Fibroblast of peridontal ligament (primary cell): ENCODE results near the gene PTTG1IP2.
A peak's percentile ranks its signal among the peaks of the same experiment; 100 is the strongest.

Experiments
- DNase-seq: peaks from one replicate; pipeline ENCODE4 v3.0.0-alpha.2; 2010; ENCODE audit errors: extremely low read depth

PTTG1IP2 gene

DNA sequence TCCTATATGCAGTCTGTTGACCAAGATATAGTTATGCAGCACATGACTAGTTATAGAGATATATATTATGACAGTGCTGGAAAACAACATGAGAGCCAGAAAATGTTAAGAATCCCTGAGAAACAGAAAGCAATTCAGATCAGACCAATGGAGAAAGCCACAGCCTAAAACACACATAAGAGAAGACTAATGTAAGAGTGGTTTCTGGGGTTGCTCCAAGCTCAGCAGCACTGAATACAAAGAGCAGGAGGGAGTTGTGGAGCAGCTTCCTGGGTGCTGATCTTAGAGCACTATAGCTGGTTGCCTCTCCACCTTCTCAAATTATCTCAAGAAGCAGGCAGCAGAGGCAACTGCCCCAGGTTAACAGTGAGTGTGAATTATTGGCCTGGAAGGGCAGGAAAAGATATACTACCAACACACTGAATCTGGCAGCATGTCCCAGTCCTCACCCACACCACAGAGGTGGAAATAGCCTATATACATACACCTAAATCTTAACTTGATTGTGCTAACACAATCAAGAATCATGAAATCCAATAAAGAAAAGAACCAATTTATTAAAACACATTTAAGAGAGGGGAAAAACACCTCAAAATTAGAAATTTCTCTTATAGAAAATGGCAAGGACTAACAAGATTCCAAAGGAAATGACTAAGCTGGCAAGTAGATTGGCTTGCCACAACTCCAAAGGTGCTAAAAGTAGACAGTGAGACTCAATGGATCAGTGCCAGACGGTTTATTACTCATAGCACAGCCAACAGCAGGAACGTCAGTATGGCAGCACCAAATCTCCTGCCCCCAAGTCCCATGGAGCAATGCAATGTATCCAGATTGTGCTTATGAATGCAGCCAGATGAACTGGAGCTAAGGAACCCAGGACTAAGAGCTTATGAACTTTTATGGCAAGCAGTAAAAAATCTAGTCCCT lies 5.1 kb downstream of the PTTG1IP2 start:
- DNase-seq: peak; percentile 18

DNA sequence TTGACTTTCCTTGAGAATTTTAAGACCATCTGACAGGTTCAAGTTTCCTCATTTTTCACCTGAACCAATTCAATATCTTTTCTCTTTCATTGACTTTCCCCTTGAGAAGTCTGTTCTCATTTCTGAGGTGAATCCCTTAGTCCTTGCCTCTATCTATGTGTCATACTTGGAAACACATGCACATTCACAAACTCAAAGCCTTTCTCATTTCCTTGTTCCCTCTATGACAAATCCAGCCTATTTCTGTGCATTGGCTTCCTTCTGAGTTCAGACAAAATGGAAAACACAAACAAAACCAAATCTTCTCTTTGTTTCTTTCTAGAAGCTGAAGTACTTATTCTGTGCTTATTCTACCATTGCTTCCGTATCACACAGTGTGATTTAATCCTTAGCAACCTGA lies 13.8 kb downstream of the PTTG1IP2 start:
- no peak for DNase-seq

DNA sequence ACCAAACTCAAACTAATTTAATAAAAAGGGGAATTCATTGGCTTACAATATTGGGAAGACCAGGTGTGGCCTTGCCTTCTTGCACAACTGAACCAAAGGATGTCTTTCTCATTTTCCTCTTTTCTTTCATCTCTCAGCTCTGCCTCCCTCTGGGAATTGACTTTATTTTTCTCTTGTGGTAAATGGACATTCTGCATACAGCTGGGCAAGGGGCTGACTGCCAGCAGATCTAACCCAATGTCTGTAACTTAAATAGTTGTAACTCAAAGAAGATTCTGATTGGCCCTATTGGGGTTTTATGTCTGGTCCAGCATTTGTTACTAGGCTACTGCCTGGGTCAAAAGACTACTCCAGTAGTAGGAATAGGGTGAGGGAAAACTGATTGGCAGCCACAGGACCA lies 15.3 kb downstream of the PTTG1IP2 start:
- peak; percentile 56 for DNase-seq

DNA sequence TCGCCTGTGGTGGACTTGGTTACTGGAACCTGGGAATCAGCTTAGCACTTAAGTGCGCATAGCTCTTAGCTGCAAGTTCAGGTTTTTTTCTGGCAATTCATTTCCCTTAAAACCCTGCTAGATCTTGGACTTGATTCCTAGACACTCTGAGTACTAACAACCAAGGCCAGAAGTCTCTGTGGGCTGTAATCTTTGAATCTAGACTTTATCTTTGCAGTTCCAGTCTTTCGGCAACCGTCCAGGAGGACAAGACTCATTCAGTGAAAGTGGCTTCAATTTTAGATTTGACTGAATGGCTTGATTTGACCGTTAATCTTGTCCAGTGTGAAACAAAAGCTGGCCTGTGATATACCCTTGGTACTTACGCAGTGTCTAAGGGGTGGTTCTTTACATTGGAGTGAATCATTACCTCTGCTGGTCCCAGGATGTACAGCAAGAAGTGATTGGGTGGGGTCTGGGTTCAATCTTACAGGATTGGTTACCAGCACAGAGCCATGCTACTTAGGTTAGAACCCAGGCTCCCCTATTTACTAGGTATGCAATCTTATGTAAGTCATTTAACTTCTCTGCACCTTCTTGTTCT lies 16.4 kb downstream of the PTTG1IP2 start:
- no peak for DNase-seq

DNA sequence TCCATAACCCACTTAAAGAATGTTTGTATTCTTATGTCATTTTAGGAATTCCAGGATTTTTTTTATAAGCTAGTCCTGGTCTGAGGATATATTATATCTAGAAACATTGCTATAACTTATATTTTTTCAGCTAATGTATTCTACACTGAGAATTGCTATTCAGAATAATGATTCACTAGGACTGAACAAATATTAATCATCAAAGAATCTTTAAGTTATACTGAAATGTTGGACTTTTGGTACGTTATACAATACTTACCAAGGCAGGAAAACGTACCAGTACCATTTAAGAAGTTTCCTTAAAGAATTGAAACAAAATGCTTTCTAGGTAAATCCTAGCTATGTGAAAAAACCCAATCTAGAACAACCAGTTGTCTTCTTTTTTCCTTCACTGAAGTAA lies 18.4 kb downstream of the PTTG1IP2 start:
- DNase-seq: no peak

DNA sequence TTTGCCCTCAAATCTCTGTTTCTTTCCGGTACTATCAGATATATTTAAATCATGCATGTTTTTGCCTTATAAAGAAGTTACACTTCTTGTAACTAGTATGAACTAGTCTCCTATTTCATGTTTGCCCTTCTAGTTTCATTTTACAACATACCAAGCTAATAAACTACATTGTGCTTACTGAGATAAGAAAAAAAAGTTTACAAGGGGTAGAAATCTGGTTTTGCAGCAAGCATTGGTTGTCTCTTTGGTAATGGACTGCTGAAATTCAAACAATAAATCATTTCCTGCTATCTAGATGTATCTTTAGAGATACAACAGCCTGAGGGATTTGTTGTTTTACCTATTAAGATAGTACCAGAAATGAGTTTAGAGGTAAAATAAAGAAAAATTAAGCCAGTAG lies 18.8 kb downstream of the PTTG1IP2 start:
- no peak for DNase-seq

DNA sequence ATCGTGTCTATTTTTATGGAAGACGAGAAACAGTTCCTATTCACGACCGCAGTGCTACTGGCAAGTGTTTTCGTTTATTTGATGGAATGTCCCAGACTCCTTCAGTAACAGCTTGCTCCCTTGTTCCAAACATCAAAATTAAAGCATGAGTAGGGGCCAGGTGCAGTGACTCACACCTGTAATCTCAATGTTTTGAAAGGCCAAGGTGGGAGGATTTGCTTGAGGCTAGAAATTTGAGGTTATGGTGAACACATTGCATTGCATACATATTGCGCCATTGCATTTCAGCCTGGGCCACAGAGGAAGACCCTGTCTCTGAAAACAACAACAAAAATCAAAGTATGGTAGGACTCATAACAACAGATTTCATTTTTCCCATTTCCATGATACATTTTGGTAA lies 22.8 kb downstream of the PTTG1IP2 start:
- no peak for DNase-seq

DNA sequence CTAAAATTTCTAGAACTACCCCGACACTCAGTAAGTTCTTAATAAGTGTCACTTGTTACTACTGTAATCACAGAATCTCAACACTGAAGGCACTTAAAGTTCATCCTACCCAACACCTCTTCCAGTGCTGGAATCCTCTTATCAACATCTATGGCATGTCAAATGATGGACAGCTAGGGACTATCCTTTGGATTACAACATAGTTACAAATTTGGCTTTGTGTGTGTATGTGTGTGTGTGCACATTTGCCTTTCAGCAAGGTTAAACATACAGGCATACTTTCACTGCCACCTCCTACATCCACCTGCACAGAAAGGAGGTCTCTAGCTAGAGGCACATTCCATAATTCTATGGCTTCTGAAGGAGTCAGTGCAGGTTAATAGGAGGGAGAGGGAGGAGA lies 25.8 kb downstream of the PTTG1IP2 start:
- no peak for DNase-seq

DNA sequence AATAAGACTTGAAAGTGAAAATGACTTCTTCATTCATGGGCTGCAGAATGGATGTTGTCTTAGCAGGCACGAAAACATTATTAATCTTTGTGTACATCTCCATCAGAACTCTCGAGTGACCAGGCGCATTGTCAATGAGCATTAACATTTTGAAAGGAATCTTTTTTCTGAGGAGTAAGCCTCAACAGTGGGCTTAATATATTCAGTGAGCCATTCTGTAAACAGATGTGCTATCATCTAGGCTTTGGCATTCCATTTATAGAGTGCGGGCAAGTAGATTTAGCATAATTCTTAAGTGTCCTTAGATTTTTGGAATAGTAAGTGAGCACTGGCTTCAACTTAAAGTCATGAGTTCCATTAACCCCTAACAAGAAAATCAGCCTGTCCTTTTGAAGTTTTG lies 33.1 kb downstream of the PTTG1IP2 start:
- DNase-seq: no peak

DNA sequence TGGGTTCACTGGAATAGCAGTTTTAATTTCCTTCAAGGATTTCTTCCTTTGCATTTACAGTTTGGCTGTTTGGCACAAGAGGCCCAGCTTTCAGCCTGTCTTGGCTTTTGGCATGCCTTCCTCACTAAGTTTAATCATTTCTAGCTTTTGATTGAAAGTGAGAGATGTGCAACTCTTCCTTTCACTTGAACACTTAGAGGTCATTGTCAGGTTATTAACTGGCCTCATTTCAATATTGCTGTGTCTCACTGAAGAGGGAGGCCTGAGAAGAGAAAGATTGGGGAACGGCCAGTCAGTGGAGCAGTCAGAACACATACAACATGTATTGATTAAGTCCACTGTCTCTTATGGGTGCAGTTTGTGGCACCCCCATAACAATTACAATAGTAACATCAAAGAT lies 33.9 kb downstream of the PTTG1IP2 start:
- no peak for DNase-seq

DNA sequence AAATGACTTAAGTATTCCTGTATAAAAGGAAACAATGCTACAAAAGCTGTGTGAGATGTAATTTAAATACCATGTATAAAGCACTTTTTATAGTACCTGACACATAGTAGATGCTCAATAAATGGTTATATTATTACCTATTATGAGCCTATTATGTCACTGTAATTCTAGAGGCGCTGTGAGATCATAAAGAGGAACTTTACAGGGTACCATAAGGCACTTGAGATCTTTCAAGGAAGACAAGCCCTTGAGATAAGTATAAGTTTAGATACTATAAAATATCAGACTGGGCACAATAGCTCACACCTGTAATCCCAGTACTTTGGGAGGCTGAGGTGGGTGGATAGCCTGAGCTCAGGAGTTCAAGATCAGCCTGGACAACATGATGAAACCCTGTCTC lies 38.3 kb downstream of the PTTG1IP2 start:
- DNase-seq: no peak

DNA sequence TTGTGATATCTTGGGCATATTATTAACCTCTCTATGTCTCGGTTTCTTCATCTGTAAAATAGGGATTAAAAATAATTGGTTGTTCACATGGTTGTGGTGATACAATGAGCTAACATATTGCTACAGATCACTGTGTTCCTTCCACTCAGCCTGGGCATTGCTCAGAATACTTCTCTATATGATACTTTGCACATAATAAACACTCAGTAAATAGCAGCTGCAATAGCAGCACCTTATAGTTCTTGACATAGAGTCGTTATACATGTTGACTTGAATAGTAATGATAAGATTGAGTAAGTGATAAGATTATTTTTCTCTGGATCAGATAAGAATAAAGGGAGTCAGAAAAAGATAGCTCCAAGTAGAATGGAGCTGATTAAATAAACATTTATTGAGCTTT lies 42.3 kb downstream of the PTTG1IP2 start:
- no peak for DNase-seq

DNA sequence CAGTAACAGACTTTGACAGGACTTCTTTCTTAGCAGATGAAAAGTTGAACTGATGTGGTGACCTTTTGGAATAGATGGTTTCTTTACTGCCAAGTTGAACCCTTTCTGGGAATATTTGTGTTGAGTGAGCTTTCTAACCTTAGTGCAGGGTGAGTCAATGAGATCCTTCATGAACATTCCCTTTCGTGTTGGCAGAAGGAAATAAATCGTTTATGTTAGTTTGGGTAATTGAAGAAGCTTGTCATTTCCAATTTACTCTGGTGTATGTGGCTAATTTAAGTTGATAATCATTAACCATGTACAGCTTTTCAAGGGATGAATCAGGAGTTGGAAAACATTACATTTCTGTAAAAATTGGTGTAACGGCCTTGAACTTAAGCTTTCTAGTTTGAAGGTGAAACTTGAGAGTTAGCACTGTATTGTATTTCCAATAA lies 43.4 kb downstream of the PTTG1IP2 start:
- DNase-seq: peak; percentile 55

DNA sequence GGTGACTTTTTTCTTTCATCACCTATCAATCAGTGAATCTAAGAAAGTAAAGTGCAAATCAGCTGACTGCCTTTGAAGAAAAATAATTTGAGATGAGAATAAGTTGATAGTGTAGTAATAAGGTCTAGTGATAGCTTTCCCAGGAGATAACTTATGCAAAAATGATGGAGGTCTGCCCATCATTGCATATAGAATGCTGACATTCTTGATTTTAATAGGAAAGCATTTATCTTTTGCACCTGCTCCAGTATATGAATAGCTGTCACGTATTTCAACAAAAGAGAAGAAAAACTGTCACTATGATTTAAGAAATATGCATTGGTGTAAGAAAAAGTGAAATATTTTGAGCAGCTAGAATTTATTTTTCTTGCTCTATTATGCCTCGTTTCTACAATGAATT lies 46.8 kb downstream of the PTTG1IP2 start:
- DNase-seq: no peak

DNA sequence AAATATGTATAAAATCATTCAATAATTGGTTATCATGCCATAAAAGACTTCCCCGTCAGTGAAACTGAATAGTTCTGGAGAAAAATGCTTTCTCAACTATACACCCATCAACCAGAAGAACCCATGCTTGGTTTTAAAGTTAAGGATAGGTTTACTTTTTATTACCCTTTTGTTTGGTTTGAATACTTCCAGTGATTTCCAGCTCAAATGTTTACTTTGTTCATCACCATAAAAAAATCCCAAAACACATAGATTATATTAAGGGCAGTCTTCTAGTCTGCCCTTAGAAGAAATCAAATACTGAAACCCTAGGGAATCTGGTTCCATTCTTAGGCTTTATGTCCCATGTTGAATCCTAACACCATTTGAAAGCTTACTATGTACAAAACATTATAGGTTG lies 49.2 kb downstream of the PTTG1IP2 start:
- no peak for DNase-seq

DNA sequence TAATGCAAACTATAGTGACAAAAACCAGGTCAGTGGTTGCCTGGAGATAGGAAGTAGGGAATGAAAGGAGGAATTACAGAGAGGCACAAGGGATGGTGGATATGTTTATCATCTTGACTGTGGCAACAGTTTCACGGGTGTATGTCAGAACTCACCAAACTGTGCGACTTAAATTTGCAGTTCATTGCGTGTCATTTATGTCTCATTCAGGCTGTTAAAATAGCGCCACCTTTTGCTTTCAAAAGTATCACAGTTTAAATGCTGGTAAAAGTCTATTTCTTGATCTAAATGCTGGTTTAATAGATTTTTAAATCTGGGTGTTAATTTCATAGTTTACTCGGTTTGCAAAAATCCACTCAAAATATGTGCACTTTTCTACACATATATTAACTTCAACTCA lies 51.0 kb downstream of the PTTG1IP2 start:
- no peak for DNase-seq

DNA sequence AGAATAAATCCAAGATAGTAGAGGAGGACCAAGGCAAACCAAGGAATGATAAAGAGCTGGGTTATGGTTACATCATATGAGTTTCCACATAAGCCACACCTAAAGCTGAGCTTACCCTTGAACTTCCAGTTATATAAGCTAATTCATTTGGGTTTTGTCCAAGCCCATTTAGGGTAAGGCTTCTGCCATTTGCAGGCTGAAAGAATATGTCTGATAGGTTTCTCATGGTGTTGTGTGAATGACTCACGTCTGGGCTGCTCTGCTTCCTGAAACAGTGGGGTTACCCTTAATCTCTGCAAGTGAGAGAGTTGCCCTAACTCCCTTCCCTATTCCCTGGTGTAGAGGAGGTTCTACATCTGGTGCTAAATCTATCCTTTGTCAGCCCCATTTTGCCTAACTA lies 60.8 kb downstream of the PTTG1IP2 start:
- peak; percentile 15 for DNase-seq

DNA sequence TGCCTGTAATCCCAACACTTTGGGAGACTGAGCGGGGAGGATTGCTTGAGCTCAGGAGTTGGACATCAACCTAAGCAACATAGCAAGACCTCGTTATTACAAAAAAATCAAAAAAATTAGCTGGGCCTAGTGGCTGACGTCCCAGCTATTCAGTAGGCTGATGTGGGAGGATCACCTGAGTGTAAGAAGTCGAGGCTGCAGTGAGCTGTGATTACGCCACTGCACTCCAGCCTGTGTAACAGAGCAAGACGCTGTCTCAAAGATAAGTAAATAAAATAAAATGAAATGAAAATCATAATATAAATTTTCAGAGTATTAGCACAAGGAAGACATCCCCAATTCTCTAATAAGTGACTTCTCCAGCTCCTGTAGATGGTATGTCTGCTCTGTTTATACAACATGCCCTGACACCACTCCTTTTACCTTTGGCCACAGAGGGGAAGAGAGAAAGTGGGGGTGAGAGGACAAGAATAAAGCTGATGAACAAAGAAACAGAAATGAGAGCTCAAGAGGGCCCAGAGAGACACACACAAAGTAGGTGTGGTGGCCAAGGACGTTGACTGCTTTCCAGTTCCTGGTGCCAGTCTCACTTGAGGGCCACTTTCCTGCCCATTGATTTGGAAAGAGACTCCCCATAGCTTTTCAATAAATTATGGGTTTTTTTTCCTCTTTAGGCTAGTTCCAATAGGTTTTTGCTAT lies 62.9 kb downstream of the PTTG1IP2 start:
- DNase-seq: no peak

DNA sequence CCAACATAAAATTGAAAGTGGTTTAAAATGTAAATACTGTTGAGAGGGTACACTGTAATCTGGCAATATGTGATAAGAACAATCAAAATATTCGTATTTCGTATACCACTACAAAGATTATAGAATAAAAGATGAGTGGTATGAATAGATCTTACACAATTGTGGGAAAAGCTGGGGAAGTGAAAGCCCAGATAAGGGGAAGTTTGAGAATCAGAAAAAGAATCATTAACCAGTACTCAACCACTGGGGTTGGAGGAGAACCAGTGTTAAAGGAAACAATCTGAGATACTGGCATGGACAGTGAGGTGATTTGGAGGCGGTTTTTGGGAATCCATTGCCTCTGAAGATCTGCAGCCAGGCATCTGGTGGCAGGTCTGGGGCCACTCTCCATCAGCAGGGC lies 67.0 kb downstream of the PTTG1IP2 start:
- no peak for DNase-seq

DNA sequence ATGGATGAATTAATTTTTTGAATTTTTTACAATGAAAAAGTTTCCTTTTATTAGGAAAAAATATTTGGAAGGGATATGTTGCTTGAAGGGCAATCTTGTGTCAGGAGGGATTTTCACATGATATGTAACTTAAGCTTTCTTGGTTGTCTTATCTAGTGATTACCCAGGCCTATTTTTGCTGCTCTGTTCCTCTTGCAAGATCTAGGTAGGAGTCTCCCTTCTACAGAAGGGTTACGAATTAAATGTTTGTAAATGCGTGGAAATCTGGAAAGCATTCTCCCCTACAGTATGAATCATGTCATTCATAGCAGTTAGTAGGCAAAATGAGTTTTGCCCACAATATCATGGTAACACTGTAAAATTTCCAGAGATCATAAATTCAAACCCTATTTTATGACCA lies 69.0 kb downstream of the PTTG1IP2 start:
- no peak for DNase-seq

DNA sequence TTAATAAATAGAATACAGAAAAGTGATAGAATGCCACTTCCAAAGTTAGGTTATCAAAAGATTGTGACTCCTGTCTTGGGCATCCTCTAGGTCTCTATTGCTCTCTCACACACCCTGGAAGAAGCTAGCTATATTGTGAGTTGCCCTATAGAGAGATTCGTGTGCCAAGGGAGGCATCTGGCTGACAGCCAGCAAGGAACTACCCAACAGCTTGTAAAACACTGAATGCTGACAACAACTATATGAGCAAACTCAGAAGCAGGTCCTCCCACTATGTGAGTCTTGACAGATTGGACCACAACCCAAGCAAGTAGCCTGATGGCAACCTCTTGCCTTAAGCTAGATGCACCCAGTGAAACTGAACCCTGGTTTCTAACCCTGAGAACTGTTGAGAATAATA lies 71.0 kb downstream of the PTTG1IP2 start:
- DNase-seq: no peak

DNA sequence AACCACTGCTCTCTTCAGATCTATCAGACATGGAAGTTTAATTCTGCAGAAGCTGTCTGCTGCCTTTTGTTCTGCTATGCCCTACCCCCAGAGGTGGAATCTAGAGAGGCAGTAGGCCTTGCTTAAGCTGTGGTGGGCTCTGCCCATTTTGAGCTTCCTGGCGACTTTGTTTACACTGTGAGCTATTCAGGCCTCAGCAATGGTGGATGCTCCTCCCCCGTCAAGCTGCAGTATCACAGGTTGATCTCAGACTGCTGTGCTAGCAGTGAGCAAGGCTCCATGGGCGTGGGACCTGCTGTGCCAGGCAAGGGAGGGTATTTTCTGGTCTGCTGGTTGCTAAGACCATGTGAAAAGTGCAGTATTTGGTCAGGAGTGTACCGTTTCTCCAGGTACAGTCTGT lies 81.6 kb downstream of the PTTG1IP2 start:
- DNase-seq: no peak

DNA sequence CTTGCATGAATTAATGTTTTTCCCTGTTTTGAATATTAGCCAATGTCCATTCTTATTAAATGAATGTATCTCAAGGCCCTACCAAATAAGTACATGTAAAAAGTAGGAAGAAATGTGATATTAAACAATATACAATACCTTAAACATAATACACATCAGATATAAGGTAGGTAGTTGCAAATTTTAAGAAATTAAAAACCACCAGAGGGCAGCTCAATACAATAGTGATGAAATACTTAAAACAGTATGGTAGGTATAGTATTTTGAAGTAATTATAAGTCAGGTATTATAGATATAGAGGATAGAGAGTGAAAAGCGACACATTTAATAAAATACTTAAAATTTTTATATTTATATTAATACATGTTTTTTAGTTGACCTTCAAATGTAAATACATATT lies 83.1 kb downstream of the PTTG1IP2 start:
- DNase-seq: peak; percentile 49
